Left lung (tissue), 10 donors: ENCODE measurements around the gene AKAP13. TPM values are rescaled to one million over a fixed set of nuclear protein-coding genes. Genes with fewer than 3 reads are reported as not detected.

Experiments used
- ATAC-seq: fragments of 200-7000 bp; cut with Tn5 transposase; one replicate; pipeline ENCODE4 v1.9.1; 2020; ENCODE audit warnings: moderate library complexity
- DNase-seq, 4 donors: peaks; one replicate each; pipeline ENCODE4 v3.0.0-alpha.2; 2013 to 2020
- H3K27ac ChIP-seq, 2 donors: fragments of 200-600 bp; sonication (generic) in 1 of 2; one replicate each; pipeline versions ENCODE4 v1.5.0 to v1.8.0; 2020 to 2021
- H3K27me3 ChIP-seq, 2 donors: fragments of 200-600 bp; sonication (generic) in 1 of 2; one replicate each; pipeline versions ENCODE4 v1.5.0 to v1.8.0; 2020 to 2021
- H3K36me3 ChIP-seq, 2 donors: fragments of 200-600 bp; sonication (generic) in 1 of 2; one replicate each; pipeline versions ENCODE4 v1.5.0 to v1.8.0; 2020 to 2021
- H3K4me1 ChIP-seq, 2 donors: fragments of 200-600 bp; one replicate each; pipeline ENCODE4 v1.8.0; 2021
- H3K4me3 ChIP-seq, 2 donors: fragments of 200-600 bp; sonication (generic) in 1 of 2; one replicate each; pipeline versions ENCODE4 v1.5.0 to v1.8.0; 2020 to 2021; ENCODE audit warnings: mild to moderate bottlenecking in 1 of 2
- H3K9me3 ChIP-seq, 2 donors: fragments of 200-600 bp; sonication (generic) in 1 of 2; one replicate each; pipeline versions ENCODE4 v1.5.0 to v1.8.0; 2020 to 2021
- intact Hi-C, 2 donors: fragments of 100-400 bp; cut with DNase I; formaldehyde crosslinking; loops; one replicate each; pipeline versions ENCODE4 v1.11.2 to v1.14.2; 2022
- polyA plus RNA-seq, 6 donors: library from polyadenylated mRNA; unstranded; fragments of 120-200 nt; gene quantifications; one replicate each; pipeline ENCODE4 v1.2.1, GENCODE V29; 2013; ENCODE audit not compliant: insufficient read length in 6 of 6
- total RNA-seq, 2 donors: library from RNA; stranded (reverse); fragmentation: NEBNext Ultra II Directional; extraction: Animal tissue kit (Norgen Biotek cat#: 25700); gene quantifications; one replicate each; pipeline ENCODE4 v1.2.1, GENCODE V29; 2021
- TF ChIP-seq, protein P1 (sequence below), 2 donors: fragments of 200-600 bp; sonication (generic) in 1 of 2; IDR thresholded peaks; one replicate each; pipeline versions ENCODE4 v1.5.0 to v1.8.0; 2021; ENCODE audit warnings: antibody characterized with exemption in 2 of 2
- donor health status: DM: no; HTN: yes; CAD: no.
- donor health status: DM: no; HTN: no; CAD: no.

AKAP13 gene
- total and polyA plus RNA-seq, 8 donors: 93.6 to 346 (median 102) TPM

- H3K4me1 ChIP-seq: peaks cover 14 to 25% of the 10 kb centered on the region in 2 donors
- no peaks in the 10 kb centered on the region for H3K36me3 ChIP-seq
- ATAC-seq (peak; percentile 76), DNase-seq (no peak)
- no peak overlapping the region for H3K4me3 ChIP-seq
- intact Hi-C loops: no loop called here
- H3K27ac ChIP-seq: no peak overlapping the region
- no peaks in the 10 kb centered on the region for H3K9me3 ChIP-seq
- no peaks in the 10 kb centered on the region for H3K27me3 ChIP-seq
- TF ChIP-seq, protein P1, sequence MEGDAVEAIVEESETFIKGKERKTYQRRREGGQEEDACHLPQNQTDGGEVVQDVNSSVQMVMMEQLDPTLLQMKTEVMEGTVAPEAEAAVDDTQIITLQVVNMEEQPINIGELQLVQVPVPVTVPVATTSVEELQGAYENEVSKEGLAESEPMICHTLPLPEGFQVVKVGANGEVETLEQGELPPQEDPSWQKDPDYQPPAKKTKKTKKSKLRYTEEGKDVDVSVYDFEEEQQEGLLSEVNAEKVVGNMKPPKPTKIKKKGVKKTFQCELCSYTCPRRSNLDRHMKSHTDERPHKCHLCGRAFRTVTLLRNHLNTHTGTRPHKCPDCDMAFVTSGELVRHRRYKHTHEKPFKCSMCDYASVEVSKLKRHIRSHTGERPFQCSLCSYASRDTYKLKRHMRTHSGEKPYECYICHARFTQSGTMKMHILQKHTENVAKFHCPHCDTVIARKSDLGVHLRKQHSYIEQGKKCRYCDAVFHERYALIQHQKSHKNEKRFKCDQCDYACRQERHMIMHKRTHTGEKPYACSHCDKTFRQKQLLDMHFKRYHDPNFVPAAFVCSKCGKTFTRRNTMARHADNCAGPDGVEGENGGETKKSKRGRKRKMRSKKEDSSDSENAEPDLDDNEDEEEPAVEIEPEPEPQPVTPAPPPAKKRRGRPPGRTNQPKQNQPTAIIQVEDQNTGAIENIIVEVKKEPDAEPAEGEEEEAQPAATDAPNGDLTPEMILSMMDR (IDR thresholded peaks at IDR 0.05): no peak
Observed at GRCh38 chr15:85421116-85421925, 40.9 kb downstream of the AKAP13 start.

DNA sequence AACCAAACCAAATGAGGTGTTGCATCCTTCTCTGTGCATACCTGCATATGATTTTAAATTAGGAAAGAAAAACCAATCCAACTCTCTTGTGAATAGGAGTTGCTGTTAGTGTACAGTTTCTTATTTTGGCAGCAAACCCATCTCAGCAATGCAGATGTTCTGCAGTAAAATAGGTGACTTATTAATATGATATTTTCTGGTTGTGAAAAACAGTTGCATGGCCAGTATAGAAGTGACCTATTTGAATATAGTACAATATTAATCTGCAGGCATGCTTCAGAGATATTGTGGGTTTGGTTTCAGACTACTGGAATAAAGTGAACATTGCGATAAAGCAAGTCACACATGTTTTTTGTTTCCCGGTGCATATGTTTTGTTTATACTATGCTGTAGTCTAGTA, 42.2 kb downstream of the AKAP13 start:
- Histone ChIP-seq H3K4me1 (peaks cover 14 to 25% of the 10 kb centered on the region in 2 donors), H3K36me3 (no peaks in the 10 kb centered on the region), H3K27me3 (no peaks in the 10 kb centered on the region), H3K4me3 (no peak overlapping the region), H3K27ac (no peak overlapping the region), H3K9me3 (no peaks in the 10 kb centered on the region)
- intact Hi-C loops: no loop called here
- DNase-seq (no peak), ATAC-seq (no peak)
- TF ChIP-seq, protein P1 (IDR thresholded peaks at IDR 0.05): no peak

GRCh38 chr15:85423256-85423655, 42.9 kb downstream of the AKAP13 start:
- Histone ChIP-seq H3K9me3 (no peaks in the 10 kb centered on the region), H3K27me3 (no peaks in the 10 kb centered on the region), H3K36me3 (no peaks in the 10 kb centered on the region), H3K4me3 (no peak overlapping the region), H3K4me1 (peaks cover 14 to 25% of the 10 kb centered on the region in 2 donors), H3K27ac (no peak overlapping the region)
- intact Hi-C loops: no loop called here
- no peak for DNase-seq
- TF ChIP-seq, protein P1 (IDR thresholded peaks at IDR 0.05): no peak
- no peak for ATAC-seq

GRCh38 chr15:85424154-85424553, 43.8 kb downstream of the AKAP13 start:
- H3K4me3 ChIP-seq: no peak overlapping the region
- TF ChIP-seq, protein P1 (IDR thresholded peaks at IDR 0.05): no peak
- intact Hi-C loops: no loop called here
- no peak for DNase-seq
- no peak overlapping the region for H3K27ac ChIP-seq
- no peak for ATAC-seq
- H3K27me3 ChIP-seq: no peaks in the 10 kb centered on the region
- H3K36me3 ChIP-seq: no peaks in the 10 kb centered on the region
- H3K4me1 ChIP-seq: peaks cover 14 to 25% of the 10 kb centered on the region in 2 donors
- no peaks in the 10 kb centered on the region for H3K9me3 ChIP-seq

DNA sequence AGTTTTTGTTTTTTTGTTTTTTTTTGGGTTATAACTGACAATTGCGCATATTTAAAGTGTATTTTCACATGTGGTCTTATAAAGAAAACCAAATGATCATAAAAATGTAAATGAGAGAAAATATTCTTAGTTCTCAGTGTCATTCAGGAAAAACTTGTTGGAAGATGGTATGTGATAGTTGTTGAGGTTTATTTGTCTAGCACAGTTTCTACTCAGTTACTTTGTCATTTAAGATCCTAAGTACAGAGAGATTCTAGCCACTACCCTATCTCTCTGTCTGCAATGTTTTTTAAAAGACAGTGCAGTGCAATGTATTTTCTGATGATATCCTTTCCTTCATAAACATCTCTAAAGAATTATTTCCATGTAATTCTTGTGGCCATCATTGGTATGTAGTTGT, 46.1 kb downstream of the AKAP13 start:
- DNase-seq: no peak
- TF ChIP-seq, protein P1 (IDR thresholded peaks at IDR 0.05): no peak
- Histone ChIP-seq H3K4me1 (peaks cover 6 to 15% of the 10 kb centered on the region in 2 donors), H3K36me3 (no peaks in the 10 kb centered on the region), H3K27ac (no peak overlapping the region), H3K9me3 (no peaks in the 10 kb centered on the region), H3K27me3 (no peaks in the 10 kb centered on the region), H3K4me3 (no peak overlapping the region)
- no peak for ATAC-seq
- intact Hi-C loops: no loop called here
